ENCODE results near the gene ARMH1.

Gene ARMH1

GRCh38 chr1:44670751-44671640, 3.5 kb upstream of the ARMH1 start:
- ChIA-PET CTCF (no interaction called here), POLR2A (interaction anchor here (0.7 to 2.4 kb wide), 2 partner anchors 39 to 62 kb away, joined by 3 to 7 read pairs; no protein-coding TSS in a partner anchor)
- TF ChIP-seq L3MBTL2 (conservative IDR thresholded peaks at IDR 0.05), result no peak
- TF ChIP-seq PKNOX1 (IDR thresholded peaks at IDR 0.05), result no peak
- no peak for TF ChIP-seq BHLHE40 (IDR thresholded peaks at IDR 0.05; ENCODE audit: borderline replicate concordance)
- no peak for TF ChIP-seq FOXA1 (IDR thresholded peaks at IDR 0.05)
- no peak for TF ChIP-seq SUZ12 (IDR thresholded peaks at IDR 0.05)
- no peak for TF ChIP-seq LEF1 (IDR thresholded peaks at IDR 0.05; ENCODE audit: borderline replicate concordance)
- no peak for TF ChIP-seq HDGF (IDR thresholded peaks at IDR 0.05; ENCODE audit: borderline replicate concordance)
- no peak for TF ChIP-seq FOXK2 (IDR thresholded peaks at IDR 0.05)
- no peak for DNase-seq (ENCODE audit: extremely low spot score)

GRCh38 chr1:44672254-44672955, 2.1 kb upstream of the ARMH1 start:
- DNase-seq (ENCODE audit: extremely low spot score), result no peak

GRCh38 chr1:44672961-44673674, 1.4 kb upstream of the ARMH1 start:
- no peak for DNase-seq (ENCODE audit: extremely low spot score)
- CTCF ChIA-PET, result interaction anchor here (0.6 to 1.0 kb wide), 3 partner anchors 14 to 684 kb away, joined by 3 to 6 read pairs (median 4); no protein-coding TSS in a partner anchor
- no peak for TF ChIP-seq SUZ12 (IDR thresholded peaks at IDR 0.05)
- no peak for TF ChIP-seq FOXM1 (IDR thresholded peaks at IDR 0.05; ENCODE audit: borderline replicate concordance)
- TF ChIP-seq FOXA1 (IDR thresholded peaks at IDR 0.05), result no peak
- no peak for TF ChIP-seq CTBP1 (IDR thresholded peaks at IDR 0.05; ENCODE audit: borderline replicate concordance)
- TF ChIP-seq ELF4 (IDR thresholded peaks at IDR 0.05), result no peak
- no peak for TF ChIP-seq LEF1 (IDR thresholded peaks at IDR 0.05; ENCODE audit: borderline replicate concordance)
- TF ChIP-seq HDGF (IDR thresholded peaks at IDR 0.05; ENCODE audit: borderline replicate concordance), result no peak
- no peak for TF ChIP-seq FOXK2 (IDR thresholded peaks at IDR 0.05)
- no peak for TF ChIP-seq SP1 (IDR thresholded peaks at IDR 0.05)
- TF ChIP-seq BHLHE40 (IDR thresholded peaks at IDR 0.05; ENCODE audit: borderline replicate concordance), result no peak
- no peak for TF ChIP-seq ZNF384 (IDR thresholded peaks at IDR 0.05)
- POLR2A ChIA-PET, result interaction anchor here (1.0 to 3.3 kb wide), 9 partner anchors 10 to 49 kb away, joined by 3 to 17 read pairs (median 7); no protein-coding TSS in a partner anchor

More at GRCh38 chr1:44672254-44672955, 2.1 kb upstream of the ARMH1 start:
- CTCF ChIA-PET, result interaction anchor here (0.6 to 1.0 kb wide), 4 partner anchors 13 to 684 kb away, joined by 3 to 6 read pairs (median 4); no protein-coding TSS in a partner anchor
- TF ChIP-seq ELF4 (IDR thresholded peaks at IDR 0.05) (no peak), ZNF384 (IDR thresholded peaks at IDR 0.05) (no peak), L3MBTL2 (conservative IDR thresholded peaks at IDR 0.05) (no peak), FOXK2 (IDR thresholded peaks at IDR 0.05) (no peak), PKNOX1 (IDR thresholded peaks at IDR 0.05) (no peak), HDGF (IDR thresholded peaks at IDR 0.05; ENCODE audit: borderline replicate concordance) (no peak), NFRKB (IDR thresholded peaks at IDR 0.05) (no peak), FOXA1 (IDR thresholded peaks at IDR 0.05) (no peak), SP1 (IDR thresholded peaks at IDR 0.05) (no peak)
- POLR2A ChIA-PET, result interaction anchor here (1.5 to 3.3 kb wide), 2 partner anchors 41 to 49 kb away, joined by 7 to 17 read pairs; no protein-coding TSS in a partner anchor

GRCh38 chr1:44673675-44674112, 820 bp upstream of the ARMH1 start:
- CTCF ChIA-PET, result interaction anchor here (0.6 to 1.3 kb wide), 3 partner anchors 21 to 1472 kb away, joined by 3 to 7 read pairs (median 4); no protein-coding TSS in a partner anchor
- no peak for DNase-seq (ENCODE audit: extremely low spot score)
- no peak for TF ChIP-seq CTBP1 (IDR thresholded peaks at IDR 0.05; ENCODE audit: borderline replicate concordance)
- TF ChIP-seq FOXK2 (IDR thresholded peaks at IDR 0.05), result no peak
- no peak for TF ChIP-seq L3MBTL2 (conservative IDR thresholded peaks at IDR 0.05)
- TF ChIP-seq ZNF384 (IDR thresholded peaks at IDR 0.05), result no peak
- TF ChIP-seq ARNT (IDR thresholded peaks at IDR 0.05), result no peak
- no peak for TF ChIP-seq SUZ12 (IDR thresholded peaks at IDR 0.05)
- TF ChIP-seq BHLHE40 (IDR thresholded peaks at IDR 0.05; ENCODE audit: borderline replicate concordance), result no peak
- no peak for TF ChIP-seq LEF1 (IDR thresholded peaks at IDR 0.05; ENCODE audit: borderline replicate concordance)
- TF ChIP-seq SP1 (IDR thresholded peaks at IDR 0.05), result no peak
- no peak for TF ChIP-seq TARDBP (IDR thresholded peaks at IDR 0.05)
- no peak for TF ChIP-seq PKNOX1 (IDR thresholded peaks at IDR 0.05)
- TF ChIP-seq FOXA1 (IDR thresholded peaks at IDR 0.05), result no peak
- no peak for TF ChIP-seq FOXM1 (IDR thresholded peaks at IDR 0.05; ENCODE audit: borderline replicate concordance)
- TF ChIP-seq ELF4 (IDR thresholded peaks at IDR 0.05), result no peak
- POLR2A ChIA-PET, result interaction anchor here (0.6 to 3.3 kb wide), 16 partner anchors 10 to 57 kb away, joined by 3 to 17 read pairs (median 3); no protein-coding TSS in a partner anchor

GRCh38 chr1:44675186-44675585, 672 bp downstream of the ARMH1 start:
- no peak for DNase-seq (ENCODE audit: extremely low spot score)
- CTCF ChIA-PET, result interaction anchor here (0.6 kb wide), 1 partner anchor 22 kb away, joined by 3 read pairs; no protein-coding TSS in a partner anchor
- TF ChIP-seq LEF1 (IDR thresholded peaks at IDR 0.05; ENCODE audit: borderline replicate concordance) (no peak), CTBP1 (IDR thresholded peaks at IDR 0.05; ENCODE audit: borderline replicate concordance) (no peak), PKNOX1 (IDR thresholded peaks at IDR 0.05) (no peak), BHLHE40 (IDR thresholded peaks at IDR 0.05; ENCODE audit: borderline replicate concordance) (no peak), ELF4 (IDR thresholded peaks at IDR 0.05) (no peak), NFRKB (IDR thresholded peaks at IDR 0.05) (no peak), HDGF (IDR thresholded peaks at IDR 0.05; ENCODE audit: borderline replicate concordance) (no peak), SP1 (IDR thresholded peaks at IDR 0.05) (no peak), L3MBTL2 (conservative IDR thresholded peaks at IDR 0.05) (no peak)
- POLR2A ChIA-PET, result interaction anchor here (2.0 to 3.3 kb wide), 4 partner anchors 8 to 47 kb away, joined by 7 to 17 read pairs (median 9); no protein-coding TSS in a partner anchor

Data from HEK293T (cell line).